ENCODE results near the gene GAS6.

DNA sequence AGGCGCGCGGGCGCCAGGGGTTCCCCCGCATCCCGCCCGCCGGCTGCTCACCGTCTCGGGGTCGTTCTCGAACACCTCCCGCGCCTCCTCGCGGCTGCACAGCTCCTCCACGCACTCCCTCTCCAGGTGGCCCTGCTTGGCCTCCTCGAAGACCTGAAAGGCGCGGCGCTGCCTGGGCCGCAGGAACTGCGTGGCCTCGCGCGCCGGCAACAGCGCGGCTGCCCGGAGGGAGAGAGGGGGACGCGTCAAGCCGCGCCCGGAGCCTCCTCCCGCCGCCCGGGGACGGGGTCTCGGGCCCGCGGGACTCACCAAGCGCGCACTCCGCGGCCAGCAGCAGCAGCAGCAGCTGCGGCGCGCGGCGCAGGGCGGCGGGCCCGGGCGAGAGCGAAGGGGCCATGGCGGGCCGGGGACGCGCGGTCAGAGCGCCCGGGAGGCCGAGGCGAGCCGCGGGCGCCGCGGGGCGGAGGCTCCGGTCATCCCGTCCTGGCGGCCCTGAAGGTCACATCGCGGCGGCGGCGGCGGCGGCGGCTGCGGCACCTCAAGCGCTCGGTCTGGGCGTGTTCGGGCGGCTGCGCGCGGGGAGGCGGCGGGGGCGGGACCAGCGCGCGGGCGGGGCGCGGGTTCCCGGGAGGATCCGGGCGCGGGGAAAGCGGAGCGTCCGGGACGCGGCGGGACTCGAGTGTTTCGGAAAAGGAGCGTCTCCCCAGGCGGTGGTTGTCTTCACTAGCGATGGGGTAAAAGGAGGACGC is at the start of gene GAS6:
- TF ChIP-seq, protein P1, sequence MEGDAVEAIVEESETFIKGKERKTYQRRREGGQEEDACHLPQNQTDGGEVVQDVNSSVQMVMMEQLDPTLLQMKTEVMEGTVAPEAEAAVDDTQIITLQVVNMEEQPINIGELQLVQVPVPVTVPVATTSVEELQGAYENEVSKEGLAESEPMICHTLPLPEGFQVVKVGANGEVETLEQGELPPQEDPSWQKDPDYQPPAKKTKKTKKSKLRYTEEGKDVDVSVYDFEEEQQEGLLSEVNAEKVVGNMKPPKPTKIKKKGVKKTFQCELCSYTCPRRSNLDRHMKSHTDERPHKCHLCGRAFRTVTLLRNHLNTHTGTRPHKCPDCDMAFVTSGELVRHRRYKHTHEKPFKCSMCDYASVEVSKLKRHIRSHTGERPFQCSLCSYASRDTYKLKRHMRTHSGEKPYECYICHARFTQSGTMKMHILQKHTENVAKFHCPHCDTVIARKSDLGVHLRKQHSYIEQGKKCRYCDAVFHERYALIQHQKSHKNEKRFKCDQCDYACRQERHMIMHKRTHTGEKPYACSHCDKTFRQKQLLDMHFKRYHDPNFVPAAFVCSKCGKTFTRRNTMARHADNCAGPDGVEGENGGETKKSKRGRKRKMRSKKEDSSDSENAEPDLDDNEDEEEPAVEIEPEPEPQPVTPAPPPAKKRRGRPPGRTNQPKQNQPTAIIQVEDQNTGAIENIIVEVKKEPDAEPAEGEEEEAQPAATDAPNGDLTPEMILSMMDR (IDR thresholded peaks at IDR 0.05), result no peak
- no peak for TF ChIP-seq POLR2A (IDR thresholded peaks at IDR 0.05)

Measured in adrenal gland (tissue), 5 donors.